GM19023 (cell line): Measurements from ENCODE around the gene PPP1R7.

Source experiments
- ATAC-seq: cut with Tn5 transposase; IDR thresholded peaks from one replicate; pipeline ENCODE4 v1.9.1; 2021; ENCODE audit warnings: mild to moderate bottlenecking, moderate library complexity; ENCODE audit not compliant: unreplicated experiment

The PPP1R7 gene

GRCh38 chr2:241226723-241227572 lies 76.7 kb downstream of the PPP1R7 start:
- ATAC-seq, result no peak

- ATAC-seq, result no peak
These were observed 77.3 kb downstream of the PPP1R7 start for GRCh38 chr2:241227594-241227993.

- no peak for ATAC-seq
These were observed 78.0 kb downstream of the PPP1R7 start for GRCh38 chr2:241228081-241228859.

GRCh38 chr2:241228860-241229516 lies 78.7 kb downstream of the PPP1R7 start:
- no peak for ATAC-seq

- ATAC-seq, result no peak
These were observed 79.5 kb downstream of the PPP1R7 start for GRCh38 chr2:241229563-241230401.

GRCh38 chr2:241230435-241230834 lies 80.2 kb downstream of the PPP1R7 start:
- no peak for ATAC-seq

- ATAC-seq, result no peak
These were observed 82.7 kb downstream of the PPP1R7 start for GRCh38 chr2:241232736-241233575.
